HEK293T (cell line): ENCODE measurements around the gene FOLR3.

Experiments
- CTCF ChIA-PET: fragments of 350-600 bp; formaldehyde crosslinking; extraction: SDS; loops from one replicate; lab custom pipeline; 2021; ENCODE audit warnings: antibody characterized with exemption, inconsistent platforms; lab: Yijun Ruan, JAX
- POLR2A ChIA-PET: fragments of 350-600 bp; formaldehyde crosslinking; extraction: SDS; loops from one replicate; lab custom pipeline; 2020; ENCODE audit warnings: antibody characterized with exemption, inconsistent platforms; lab: Yijun Ruan, JAX
- DNase-seq: peaks from one replicate; pipeline ENCODE4 v3.0.0; 2012; ENCODE audit warnings: mixed read lengths; ENCODE audit errors: extremely low spot score
- ARNT ChIP-seq: fragments of 450-650 bp; IDR thresholded peaks from 2 replicates; pipeline ENCODE4 v1.6.1; 2017; ENCODE audit warnings: mild to moderate bottlenecking
- BHLHE40 ChIP-seq: fragments of 450-650 bp; IDR thresholded peaks from 2 replicates; pipeline ENCODE4 v1.6.1; 2016; ENCODE audit warnings: mild to moderate bottlenecking, moderate library complexity, borderline replicate concordance
- CTBP1 ChIP-seq: fragments of 450-650 bp; IDR thresholded peaks from 2 replicates; pipeline ENCODE4 v1.6.1; 2016; ENCODE audit warnings: borderline replicate concordance
- ELF4 ChIP-seq: fragments of 450-650 bp; IDR thresholded peaks from 2 replicates; pipeline ENCODE4 v1.6.1; 2017; ENCODE audit warnings: antibody characterized with exemption
- FOXA1 ChIP-seq: fragments of 450-650 bp; IDR thresholded peaks from 2 replicates; pipeline ENCODE4 v1.6.1; 2016; ENCODE audit warnings: mild to moderate bottlenecking
- FOXK2 ChIP-seq: fragments of 450-650 bp; IDR thresholded peaks from 2 replicates; pipeline ENCODE4 v1.6.1; 2016; ENCODE audit warnings: mild to moderate bottlenecking
- FOXM1 ChIP-seq: fragments of 450-650 bp; IDR thresholded peaks from 2 replicates; pipeline ENCODE4 v1.6.1; 2017; ENCODE audit warnings: mild to moderate bottlenecking, borderline replicate concordance
- HDGF ChIP-seq: fragments of 450-650 bp; IDR thresholded peaks from 2 replicates; pipeline ENCODE4 v1.6.1; 2017; ENCODE audit warnings: antibody characterized with exemption, borderline replicate concordance
- L3MBTL2 ChIP-seq: fragments of 450-650 bp; conservative IDR thresholded peaks from 2 replicates; pipeline ENCODE4 v1.6.1; 2016; ENCODE audit warnings: mild to moderate bottlenecking
- LEF1 ChIP-seq: fragments of 450-650 bp; IDR thresholded peaks from 2 replicates; pipeline ENCODE4 v1.6.1; 2017; ENCODE audit warnings: mild to moderate bottlenecking, borderline replicate concordance
- NFRKB ChIP-seq: fragments of 450-650 bp; IDR thresholded peaks from 2 replicates; pipeline ENCODE4 v1.6.1; 2016; ENCODE audit warnings: mild to moderate bottlenecking, moderate library complexity
- SP1 ChIP-seq: fragments of 450-650 bp; IDR thresholded peaks from 2 replicates; pipeline ENCODE4 v1.6.1; 2017
- SUZ12 ChIP-seq: fragments of 450-650 bp; IDR thresholded peaks from 2 replicates; pipeline ENCODE4 v1.6.1; 2016; ENCODE audit warnings: mild to moderate bottlenecking
- TARDBP ChIP-seq: fragments of 450-650 bp; IDR thresholded peaks from 2 replicates; pipeline ENCODE4 v1.6.1; 2016
- ZNF384 ChIP-seq: fragments of 450-650 bp; IDR thresholded peaks from 2 replicates; pipeline ENCODE4 v1.6.1; 2016
- TF ChIP-seq, protein P1 (sequence below): fragments of 450-650 bp; IDR thresholded peaks from 2 replicates; pipeline ENCODE4 v1.6.1; 2016

The FOLR3 gene

DNA sequence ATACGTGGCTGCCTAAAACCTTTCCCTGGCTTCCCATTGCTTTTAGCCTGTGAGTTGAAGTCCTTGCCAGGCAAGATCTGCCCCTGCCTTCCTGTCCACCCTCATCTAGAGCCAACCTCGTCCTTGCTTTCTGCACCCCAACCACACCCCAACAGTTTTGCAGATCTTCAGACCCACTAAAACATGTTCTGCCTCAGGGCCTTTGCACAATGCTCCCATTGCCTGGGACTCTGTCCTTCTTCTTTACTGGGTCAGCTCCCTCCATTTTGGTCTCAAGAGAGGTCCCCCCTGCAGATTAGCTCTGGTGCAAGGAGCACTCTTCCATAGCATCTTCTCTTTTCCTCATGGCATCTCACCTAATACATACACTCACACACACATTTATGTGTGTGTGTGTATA lies 14.6 kb upstream of the FOLR3 start:
- POLR2A ChIA-PET: no interaction called here
- no peak for DNase-seq
- CTCF ChIA-PET: no interaction called here
- no peak for TF ChIP-seq SUZ12
- TF ChIP-seq ELF4: no peak
- no peak for TF ChIP-seq ARNT
- no peak for TF ChIP-seq HDGF
- TF ChIP-seq ZNF384: no peak
- TF ChIP-seq CTBP1: no peak
- TF ChIP-seq FOXK2: no peak
- no peak for TF ChIP-seq FOXM1
- TF ChIP-seq, protein P1, sequence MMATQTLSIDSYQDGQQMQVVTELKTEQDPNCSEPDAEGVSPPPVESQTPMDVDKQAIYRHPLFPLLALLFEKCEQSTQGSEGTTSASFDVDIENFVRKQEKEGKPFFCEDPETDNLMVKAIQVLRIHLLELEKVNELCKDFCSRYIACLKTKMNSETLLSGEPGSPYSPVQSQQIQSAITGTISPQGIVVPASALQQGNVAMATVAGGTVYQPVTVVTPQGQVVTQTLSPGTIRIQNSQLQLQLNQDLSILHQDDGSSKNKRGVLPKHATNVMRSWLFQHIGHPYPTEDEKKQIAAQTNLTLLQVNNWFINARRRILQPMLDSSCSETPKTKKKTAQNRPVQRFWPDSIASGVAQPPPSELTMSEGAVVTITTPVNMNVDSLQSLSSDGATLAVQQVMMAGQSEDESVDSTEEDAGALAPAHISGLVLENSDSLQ: no peak
- TF ChIP-seq SP1: no peak
- no peak for TF ChIP-seq NFRKB
- no peak for TF ChIP-seq TARDBP
- TF ChIP-seq BHLHE40: no peak
- no peak for TF ChIP-seq LEF1
- no peak for TF ChIP-seq L3MBTL2
- TF ChIP-seq FOXA1: no peak

- no peak for DNase-seq
- no peak for TF ChIP-seq TARDBP
- no peak for TF ChIP-seq HDGF
- TF ChIP-seq ELF4: no peak
- TF ChIP-seq ARNT: no peak
- TF ChIP-seq, protein P1: no peak
- no peak for TF ChIP-seq CTBP1
- no peak for TF ChIP-seq LEF1
- no peak for TF ChIP-seq BHLHE40
- TF ChIP-seq ZNF384: no peak
- no peak for TF ChIP-seq FOXA1
- TF ChIP-seq FOXK2: no peak
- no peak for TF ChIP-seq FOXM1
- no peak for TF ChIP-seq SP1
- no peak for TF ChIP-seq L3MBTL2
- no peak for TF ChIP-seq SUZ12
- no peak for TF ChIP-seq NFRKB
- ChIA-PET POLR2A (interaction anchor here (1.7 kb wide), 1 partner anchor 10 kb away, joined by 9 read pairs; the partner anchor contains the start of gene ANAPC15), CTCF (no interaction called here)
These were observed 12.9 kb upstream of the FOLR3 start for GRCh38 chr11:72122607-72123006.

- TF ChIP-seq, protein P1: peak; percentile 79
- TF ChIP-seq TARDBP: no peak
- ChIA-PET CTCF (no interaction called here), POLR2A (interaction anchor here (1.7 kb wide), 1 partner anchor 10 kb away, joined by 9 read pairs; the partner anchor contains the start of gene ANAPC15)
- no peak for DNase-seq
These were observed 12.3 kb upstream of the FOLR3 start for GRCh38 chr11:72123117-72123653.

DNA sequence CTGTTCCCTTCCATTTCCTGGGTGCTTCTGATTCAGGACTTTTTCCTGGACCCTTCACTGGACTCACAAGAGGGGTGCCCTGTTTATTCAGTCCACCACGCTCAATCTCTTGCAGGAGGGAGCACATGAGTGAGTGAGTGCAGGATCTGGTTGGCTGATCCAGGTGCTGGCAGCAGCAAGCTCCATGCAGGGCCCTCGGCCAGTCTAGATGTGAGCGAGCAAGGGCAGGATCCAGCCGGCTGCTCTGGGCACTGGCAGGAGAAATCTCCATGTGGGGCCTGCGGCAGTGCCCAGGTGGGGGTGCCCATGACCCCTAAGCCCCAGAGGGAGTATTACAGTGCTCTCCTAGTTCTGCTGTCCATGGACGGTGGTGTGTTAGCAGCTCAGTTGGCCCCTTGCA lies 11.5 kb upstream of the FOLR3 start:
- CTCF ChIA-PET: no interaction called here
- TF ChIP-seq HDGF: no peak
- no peak for DNase-seq
- POLR2A ChIA-PET: no interaction called here

DNA sequence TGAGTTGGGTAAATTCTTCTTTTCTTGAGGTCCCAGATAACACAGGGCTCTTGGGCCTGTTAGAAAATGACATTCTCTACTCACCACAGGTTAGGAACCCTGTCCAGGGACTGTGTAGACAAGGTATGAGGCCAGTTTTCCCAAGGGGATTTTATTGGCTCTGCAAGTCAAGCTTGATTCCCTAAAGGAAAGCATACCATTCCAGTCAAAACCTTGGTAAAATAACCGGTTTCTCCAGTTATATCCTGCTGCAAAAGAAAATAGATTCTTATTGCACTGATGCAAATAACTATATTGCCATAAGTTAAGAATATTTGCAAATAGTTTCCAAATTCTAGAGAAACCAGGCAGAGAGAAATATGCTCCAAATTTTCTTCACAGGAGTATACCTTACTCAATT lies 9.6 kb upstream of the FOLR3 start:
- no peak for DNase-seq
- CTCF ChIA-PET: no interaction called here
- no peak for TF ChIP-seq SP1
- TF ChIP-seq HDGF: no peak
- TF ChIP-seq ARNT: no peak
- no peak for TF ChIP-seq FOXK2
- no peak for TF ChIP-seq FOXM1
- no peak for TF ChIP-seq SUZ12
- no peak for TF ChIP-seq NFRKB
- no peak for TF ChIP-seq ELF4
- TF ChIP-seq TARDBP: no peak
- TF ChIP-seq, protein P1: no peak
- TF ChIP-seq CTBP1: no peak
- no peak for TF ChIP-seq L3MBTL2
- no peak for TF ChIP-seq BHLHE40
- no peak for TF ChIP-seq LEF1
- TF ChIP-seq ZNF384: no peak
- no peak for TF ChIP-seq FOXA1
- POLR2A ChIA-PET: interaction anchor here (2.6 kb wide), 1 partner anchor 13 kb away, joined by 9 read pairs; the partner anchor contains the start of gene ANAPC15

GRCh38 chr11:72127923-72128322 lies 7.6 kb upstream of the FOLR3 start:
- CTCF ChIA-PET: interaction anchor here (0.6 kb wide), 1 partner anchor 287 kb away, joined by 5 read pairs; no protein-coding TSS in a partner anchor
- no peak for DNase-seq
- POLR2A ChIA-PET: no interaction called here
- TF ChIP-seq LEF1: no peak
- no peak for TF ChIP-seq CTBP1
- TF ChIP-seq ELF4: no peak
- TF ChIP-seq, protein P1: no peak
- no peak for TF ChIP-seq FOXA1
- no peak for TF ChIP-seq L3MBTL2
- TF ChIP-seq FOXK2: no peak
- TF ChIP-seq ZNF384: no peak
- TF ChIP-seq ARNT: no peak
- TF ChIP-seq NFRKB: no peak
- TF ChIP-seq HDGF: no peak
- TF ChIP-seq BHLHE40: no peak
- TF ChIP-seq FOXM1: no peak
